GM19238 (cell line): ENCODE results near the gene CFD.
"Not testable (repeated sequence)": the region's sequence is repeated elsewhere in the genome, so short reads cannot be mapped to it uniquely, and the experiment has no call there.

ENCODE experiments used
- DNase-seq: peaks from one replicate; pipeline ENCODE4 v3.0.0; 2011; ENCODE audit warnings: low spot score; ENCODE audit not compliant: insufficient read length

Gene CFD

GRCh38 chr19:825897-826644 is 33.4 kb upstream of the CFD start:
- DNase-seq = no peak

- DNase-seq = no peak
Measured at GRCh38 chr19:827314-827709, 32.2 kb upstream of the CFD start.

GRCh38 chr19:827710-828321 is 31.6 kb upstream of the CFD start, which contains the start of gene AZU1:
TSS of gene AZU1 (plus strand) at chr19:827837. CDS start at chr19:827847, 10 bp downstream.
- no peak for DNase-seq

GRCh38 chr19:829129-829758 is 30.2 kb upstream of the CFD start:
- DNase-seq = no peak

- no peak for DNase-seq
Measured at GRCh38 chr19:831407-832369, 27.8 kb upstream of the CFD start.

- DNase-seq = no peak
Measured at GRCh38 chr19:834216-834615, 25.2 kb upstream of the CFD start.

GRCh38 chr19:835210-835810 is 24.2 kb upstream of the CFD start:
- DNase-seq = no peak

- DNase-seq = no peak
Measured at GRCh38 chr19:840519-841206, 18.8 kb upstream of the CFD start, which contains the start of gene PRTN3. TSS of gene PRTN3 (plus strand) at chr19:840999. CDS start at chr19:841009, 10 bp downstream.

GRCh38 chr19:842802-843179 is 16.7 kb upstream of the CFD start:
- not testable (repeated sequence) for DNase-seq

GRCh38 chr19:843180-843835 is 16.2 kb upstream of the CFD start:
- no peak for DNase-seq

GRCh38 chr19:843836-844545 is 15.5 kb upstream of the CFD start:
- DNase-seq = no peak

GRCh38 chr19:844546-844971 is 14.9 kb upstream of the CFD start:
- DNase-seq = no peak

GRCh38 chr19:845707-846521 is 13.6 kb upstream of the CFD start:
- DNase-seq = no peak

- DNase-seq = no peak
Measured at GRCh38 chr19:848386-848921, 11.0 kb upstream of the CFD start.

GRCh38 chr19:849195-849594 is 10.3 kb upstream of the CFD start:
- DNase-seq = not testable (repeated sequence)

- DNase-seq = no peak
Measured at GRCh38 chr19:850221-850978, 9.1 kb upstream of the CFD start.

- DNase-seq = no peak
Measured at GRCh38 chr19:850979-851335, 8.5 kb upstream of the CFD start.
